ENCODE results near the gene ZNF319. TPM values are rescaled to one million over a fixed set of nuclear protein-coding genes. Genes with fewer than 3 reads are reported as not detected.
"Not testable (repeated sequence)": the region's sequence is repeated elsewhere in the genome, so short reads cannot be mapped to it uniquely, and the experiment has no call there.

Gene ZNF319
- total and polyA plus RNA-seq, 5 donors from 2014 or later, result 2.6 to 13.2 (median 6.0) TPM

- Mint-ChIP-seq H3K4me3 (no peak overlapping the region), H3K9me3 (no peaks in the 10 kb centered on the region), H3K4me1 (peaks cover 0 to 20% (median 6%) of the 10 kb centered on the region in 4 donors), H3K27ac (no peak overlapping the region), H3K27me3 (peaks cover 13% of the 10 kb centered on the region), H3K36me3 (no peaks in the 10 kb centered on the region)
- no peak for DNase-seq
- no peak for ATAC-seq (ENCODE audit: low read depth in 2 of 2)
- Histone ChIP-seq H3K36me3 (ENCODE audit: control insufficient read depth, insufficient read depth, low read length) (no peaks in the 10 kb centered on the region), H3K27me3 (ENCODE audit: control insufficient read depth, insufficient read depth, low read length) (no peaks in the 10 kb centered on the region), H3K9me3 (ENCODE audit: control insufficient read depth in 2 of 2, low read length in 2 of 2) (no peaks in the 10 kb centered on the region), H3K27ac (ENCODE audit: insufficient read depth, low read length, poor library complexity, severe bottlenecking) (no peak overlapping the region), H3K4me3 (ENCODE audit: low read depth, low read length) (no peak overlapping the region), H3K4me1 (ENCODE audit: control insufficient read depth, insufficient read depth, low read length, poor library complexity, severe bottlenecking) (peaks cover 18% of the 10 kb centered on the region)
Measured at GRCh38 chr16:57981636-57982035, 18.8 kb downstream of the ZNF319 start.

GRCh38 chr16:57979006-57979585 lies 21.4 kb downstream of the ZNF319 start:
- peaks cover 9% of the 10 kb centered on the region for H3K27me3 Mint-ChIP-seq

GRCh38 chr16:57978070-57978465 lies 22.4 kb downstream of the ZNF319 start:
- H3K27ac ChIP-seq (ENCODE audit: insufficient read depth, low read length, poor library complexity, severe bottlenecking); H3K4me3 ChIP-seq (ENCODE audit: low read depth, low read length); DNase-seq; H3K27ac Mint-ChIP-seq; H3K27me3 Mint-ChIP-seq; H3K9me3 Mint-ChIP-seq; H3K36me3 Mint-ChIP-seq; H3K4me1 ChIP-seq (ENCODE audit: control insufficient read depth, insufficient read depth, low read length, poor library complexity, severe bottlenecking); H3K36me3 ChIP-seq (ENCODE audit: control insufficient read depth, insufficient read depth, low read length); H3K27me3 ChIP-seq (ENCODE audit: control insufficient read depth, insufficient read depth, low read length); H3K4me3 Mint-ChIP-seq; H3K4me1 Mint-ChIP-seq; ATAC-seq (ENCODE audit: low read depth in 2 of 2); H3K9me3 ChIP-seq (ENCODE audit: control insufficient read depth in 2 of 2, low read length in 2 of 2): not testable (repeated sequence)

More at GRCh38 chr16:57979006-57979585, 21.4 kb downstream of the ZNF319 start:
- no peak overlapping the region for H3K4me3 ChIP-seq (ENCODE audit: low read depth, low read length)
- Mint-ChIP-seq H3K36me3 (no peaks in the 10 kb centered on the region), H3K4me3 (no peak overlapping the region), H3K4me1 (peaks cover 0 to 2% (median 0%) of the 10 kb centered on the region in 4 donors), H3K9me3 (no peaks in the 10 kb centered on the region), H3K27ac (no peak overlapping the region)
- H3K27me3 ChIP-seq (ENCODE audit: control insufficient read depth, insufficient read depth, low read length), result no peaks in the 10 kb centered on the region
- no peaks in the 10 kb centered on the region for H3K9me3 ChIP-seq (ENCODE audit: control insufficient read depth in 2 of 2, low read length in 2 of 2)
- ATAC-seq (ENCODE audit: low read depth in 2 of 2) (no peak), DNase-seq (no peak)
- H3K36me3 ChIP-seq (ENCODE audit: control insufficient read depth, insufficient read depth, low read length), result no peaks in the 10 kb centered on the region
- peaks cover 2% of the 10 kb centered on the region for H3K4me1 ChIP-seq (ENCODE audit: control insufficient read depth, insufficient read depth, low read length, poor library complexity, severe bottlenecking)
- no peak overlapping the region for H3K27ac ChIP-seq (ENCODE audit: insufficient read depth, low read length, poor library complexity, severe bottlenecking)

- DNase-seq, result no peak
- no peak for ATAC-seq (ENCODE audit: low read depth in 2 of 2)
- Histone ChIP-seq H3K36me3 (ENCODE audit: control insufficient read depth, insufficient read depth, low read length) (no peaks in the 10 kb centered on the region), H3K9me3 (ENCODE audit: control insufficient read depth in 2 of 2, low read length in 2 of 2) (no peaks in the 10 kb centered on the region), H3K27ac (ENCODE audit: insufficient read depth, low read length, poor library complexity, severe bottlenecking) (no peak overlapping the region), H3K4me1 (ENCODE audit: control insufficient read depth, insufficient read depth, low read length, poor library complexity, severe bottlenecking) (no peaks in the 10 kb centered on the region), H3K4me3 (ENCODE audit: low read depth, low read length) (no peak overlapping the region), H3K27me3 (ENCODE audit: control insufficient read depth, insufficient read depth, low read length) (no peaks in the 10 kb centered on the region)
- Mint-ChIP-seq H3K36me3 (no peaks in the 10 kb centered on the region), H3K4me3 (no peak overlapping the region), H3K27ac (no peak overlapping the region), H3K4me1 (no peaks in the 10 kb centered on the region), H3K27me3 (peaks cover 9% of the 10 kb centered on the region), H3K9me3 (no peaks in the 10 kb centered on the region)
Measured at GRCh38 chr16:57977418-57978069, 22.9 kb downstream of the ZNF319 start.

- Mint-ChIP-seq H3K4me1 (no peaks in the 10 kb centered on the region), H3K36me3 (no peaks in the 10 kb centered on the region), H3K9me3 (no peaks in the 10 kb centered on the region), H3K27ac (no peak overlapping the region), H3K4me3 (no peak overlapping the region), H3K27me3 (peaks cover 9% of the 10 kb centered on the region)
- Histone ChIP-seq H3K27me3 (ENCODE audit: control insufficient read depth, insufficient read depth, low read length) (no peaks in the 10 kb centered on the region), H3K4me1 (ENCODE audit: control insufficient read depth, insufficient read depth, low read length, poor library complexity, severe bottlenecking) (no peaks in the 10 kb centered on the region), H3K9me3 (ENCODE audit: control insufficient read depth in 2 of 2, low read length in 2 of 2) (no peaks in the 10 kb centered on the region), H3K27ac (ENCODE audit: insufficient read depth, low read length, poor library complexity, severe bottlenecking) (no peak overlapping the region), H3K4me3 (ENCODE audit: low read depth, low read length) (no peak overlapping the region), H3K36me3 (ENCODE audit: control insufficient read depth, insufficient read depth, low read length) (no peaks in the 10 kb centered on the region)
- no peak for ATAC-seq (ENCODE audit: low read depth in 2 of 2)
- DNase-seq, result no peak
Measured at GRCh38 chr16:57976331-57976796, 24.1 kb downstream of the ZNF319 start.

GRCh38 chr16:57972306-57972705 lies 28.2 kb downstream of the ZNF319 start:
- H3K36me3 Mint-ChIP-seq, result no peaks in the 10 kb centered on the region
- Histone ChIP-seq H3K4me3 (ENCODE audit: low read depth, low read length) (no peak overlapping the region), H3K36me3 (ENCODE audit: control insufficient read depth, insufficient read depth, low read length) (no peaks in the 10 kb centered on the region), H3K9me3 (ENCODE audit: control insufficient read depth in 2 of 2, low read length in 2 of 2) (no peaks in the 10 kb centered on the region), H3K27me3 (ENCODE audit: control insufficient read depth, insufficient read depth, low read length) (no peaks in the 10 kb centered on the region), H3K4me1 (ENCODE audit: control insufficient read depth, insufficient read depth, low read length, poor library complexity, severe bottlenecking) (no peaks in the 10 kb centered on the region), H3K27ac (ENCODE audit: insufficient read depth, low read length, poor library complexity, severe bottlenecking) (no peak overlapping the region)
- DNase-seq, result no peak
- ATAC-seq (ENCODE audit: low read depth in 2 of 2), result no peak
- no peaks in the 10 kb centered on the region for H3K4me1 Mint-ChIP-seq
- no peaks in the 10 kb centered on the region for H3K9me3 Mint-ChIP-seq
- peaks cover 4% of the 10 kb centered on the region for H3K27me3 Mint-ChIP-seq
- H3K4me3 Mint-ChIP-seq, result no peak overlapping the region
- H3K27ac Mint-ChIP-seq, result no peak overlapping the region

- H3K4me3 ChIP-seq (ENCODE audit: low read depth, low read length), result no peak overlapping the region
- H3K27ac ChIP-seq (ENCODE audit: insufficient read depth, low read length, poor library complexity, severe bottlenecking), result no peak overlapping the region
- no peaks in the 10 kb centered on the region for H3K27me3 ChIP-seq (ENCODE audit: control insufficient read depth, insufficient read depth, low read length)
- ATAC-seq (ENCODE audit: low read depth in 2 of 2) (no peak), DNase-seq (no peak)
- H3K4me3 Mint-ChIP-seq, result no peak overlapping the region
- peaks cover 4% of the 10 kb centered on the region for H3K27me3 Mint-ChIP-seq
- no peaks in the 10 kb centered on the region for H3K4me1 Mint-ChIP-seq
- H3K36me3 Mint-ChIP-seq, result no peaks in the 10 kb centered on the region
- H3K9me3 Mint-ChIP-seq, result no peaks in the 10 kb centered on the region
- H3K36me3 ChIP-seq (ENCODE audit: control insufficient read depth, insufficient read depth, low read length), result no peaks in the 10 kb centered on the region
- H3K9me3 ChIP-seq (ENCODE audit: control insufficient read depth in 2 of 2, low read length in 2 of 2), result no peaks in the 10 kb centered on the region
- no peak overlapping the region for H3K27ac Mint-ChIP-seq
- no peaks in the 10 kb centered on the region for H3K4me1 ChIP-seq (ENCODE audit: control insufficient read depth, insufficient read depth, low read length, poor library complexity, severe bottlenecking)
Measured at GRCh38 chr16:57971848-57972247, 28.6 kb downstream of the ZNF319 start.

GRCh38 chr16:57970970-57971369 lies 29.5 kb downstream of the ZNF319 start, which contains the start of gene CNGB1:
CNGB1 (minus strand) TSS chr16:57971128; CDS start chr16:57967286, 3,842 bp downstream.
- Mint-ChIP-seq H3K4me3 (no peak within 1 kb of the TSS), H3K27me3 (peaks cover 4% of the 10 kb centered on the region), H3K4me1 (no peaks in the 10 kb centered on the region), H3K9me3 (no peaks in the 10 kb centered on the region), H3K27ac (no peak within 1 kb of the TSS), H3K36me3 (no peaks in the 10 kb centered on the region)
- Histone ChIP-seq H3K27ac (ENCODE audit: insufficient read depth, low read length, poor library complexity, severe bottlenecking) (no peak within 1 kb of the TSS), H3K4me1 (ENCODE audit: control insufficient read depth, insufficient read depth, low read length, poor library complexity, severe bottlenecking) (no peaks in the 10 kb centered on the region), H3K9me3 (ENCODE audit: control insufficient read depth in 2 of 2, low read length in 2 of 2) (no peaks in the 10 kb centered on the region), H3K4me3 (ENCODE audit: low read depth, low read length) (no peak within 1 kb of the TSS), H3K36me3 (ENCODE audit: control insufficient read depth, insufficient read depth, low read length) (no peaks in the 10 kb centered on the region), H3K27me3 (ENCODE audit: control insufficient read depth, insufficient read depth, low read length) (no peaks in the 10 kb centered on the region)
- ATAC-seq (ENCODE audit: low read depth in 2 of 2) (no peak), DNase-seq (no peak)

All from CD4-positive, CD25-positive, alpha-beta regulatory T cell (primary cell).